ENCODE measurements around the gene ARHGEF38. TPM values are rescaled to one million over a fixed set of nuclear protein-coding genes. Genes with fewer than 3 reads are reported as not detected.
"Not testable (repeated sequence)": the region's sequence is repeated elsewhere in the genome, so short reads cannot be mapped to it uniquely, and the experiment has no call there.

ARHGEF38 gene
- total RNA-seq, 2 donors from 2014 or later, result not detected

DNA sequence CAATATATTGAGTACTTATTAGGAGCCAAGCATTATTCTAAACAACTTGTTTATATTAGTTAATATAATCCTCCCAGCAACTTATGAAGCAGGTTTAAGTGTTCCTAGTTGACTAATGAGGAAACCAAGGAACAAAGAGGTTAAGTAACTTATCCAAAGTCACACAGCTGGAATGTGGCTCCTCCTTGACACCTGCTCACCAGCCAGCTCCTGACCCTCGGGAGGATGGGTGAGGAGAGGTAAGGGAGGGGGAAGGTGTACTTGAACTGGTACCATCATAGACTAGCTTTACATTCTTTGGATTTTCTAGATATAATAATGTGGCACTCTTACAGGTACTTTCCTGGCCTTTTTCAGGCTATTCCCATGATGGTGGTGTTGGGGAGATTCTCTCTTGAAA lies 50.7 kb downstream of the ARHGEF38 start:
- ATAC-seq (ENCODE audit: insufficient number of reproducible peaks, low FRiP score, low read depth), result no peak
- H3K4me3 ChIP-seq, result no peak overlapping the region
- no peaks in the 10 kb centered on the region for H3K36me3 ChIP-seq
- no peaks in the 10 kb centered on the region for H3K4me1 ChIP-seq (ENCODE audit: control insufficient read depth in 1 of 2, low read depth in 2 of 2)
- TF ChIP-seq, protein P1, sequence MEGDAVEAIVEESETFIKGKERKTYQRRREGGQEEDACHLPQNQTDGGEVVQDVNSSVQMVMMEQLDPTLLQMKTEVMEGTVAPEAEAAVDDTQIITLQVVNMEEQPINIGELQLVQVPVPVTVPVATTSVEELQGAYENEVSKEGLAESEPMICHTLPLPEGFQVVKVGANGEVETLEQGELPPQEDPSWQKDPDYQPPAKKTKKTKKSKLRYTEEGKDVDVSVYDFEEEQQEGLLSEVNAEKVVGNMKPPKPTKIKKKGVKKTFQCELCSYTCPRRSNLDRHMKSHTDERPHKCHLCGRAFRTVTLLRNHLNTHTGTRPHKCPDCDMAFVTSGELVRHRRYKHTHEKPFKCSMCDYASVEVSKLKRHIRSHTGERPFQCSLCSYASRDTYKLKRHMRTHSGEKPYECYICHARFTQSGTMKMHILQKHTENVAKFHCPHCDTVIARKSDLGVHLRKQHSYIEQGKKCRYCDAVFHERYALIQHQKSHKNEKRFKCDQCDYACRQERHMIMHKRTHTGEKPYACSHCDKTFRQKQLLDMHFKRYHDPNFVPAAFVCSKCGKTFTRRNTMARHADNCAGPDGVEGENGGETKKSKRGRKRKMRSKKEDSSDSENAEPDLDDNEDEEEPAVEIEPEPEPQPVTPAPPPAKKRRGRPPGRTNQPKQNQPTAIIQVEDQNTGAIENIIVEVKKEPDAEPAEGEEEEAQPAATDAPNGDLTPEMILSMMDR (IDR thresholded peaks at IDR 0.05), result no peak
- H3K9me3 ChIP-seq, result no peaks in the 10 kb centered on the region
- no peaks in the 10 kb centered on the region for H3K27me3 ChIP-seq (replicated peaks; ENCODE audit: insufficient read depth)
- no peak for DNase-seq (ENCODE audit: low spot score)
- no peak overlapping the region for H3K27ac ChIP-seq

DNA sequence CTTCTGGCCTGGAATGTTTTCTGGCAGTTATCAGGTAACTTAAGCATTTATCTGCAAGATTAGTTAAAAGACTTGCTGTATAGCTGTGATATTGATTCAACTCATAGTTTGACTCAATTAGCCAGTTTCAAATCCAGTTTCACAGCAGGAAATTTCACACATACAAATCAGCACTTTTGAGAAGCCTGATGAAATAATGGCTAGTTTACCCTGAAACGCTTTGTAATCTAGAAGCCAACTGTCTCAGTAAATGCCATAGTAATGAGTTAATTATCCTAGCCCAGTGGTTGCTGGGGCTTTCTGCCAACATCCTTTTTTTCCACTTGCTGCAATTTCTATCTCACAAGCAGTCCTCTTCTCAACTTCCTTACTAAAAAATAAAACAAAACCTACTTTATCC lies 53.1 kb downstream of the ARHGEF38 start:
- Histone ChIP-seq H3K36me3 (no peaks in the 10 kb centered on the region), H3K27me3 (replicated peaks; ENCODE audit: insufficient read depth) (no peaks in the 10 kb centered on the region), H3K4me1 (ENCODE audit: control insufficient read depth in 1 of 2, low read depth in 2 of 2) (no peaks in the 10 kb centered on the region), H3K4me3 (no peak overlapping the region), H3K27ac (no peak overlapping the region), H3K9me3 (no peaks in the 10 kb centered on the region)
- TF ChIP-seq, protein P1 (IDR thresholded peaks at IDR 0.05), result no peak
- no peak for ATAC-seq (ENCODE audit: insufficient number of reproducible peaks, low FRiP score, low read depth)
- no peak for DNase-seq (ENCODE audit: low spot score)

DNA sequence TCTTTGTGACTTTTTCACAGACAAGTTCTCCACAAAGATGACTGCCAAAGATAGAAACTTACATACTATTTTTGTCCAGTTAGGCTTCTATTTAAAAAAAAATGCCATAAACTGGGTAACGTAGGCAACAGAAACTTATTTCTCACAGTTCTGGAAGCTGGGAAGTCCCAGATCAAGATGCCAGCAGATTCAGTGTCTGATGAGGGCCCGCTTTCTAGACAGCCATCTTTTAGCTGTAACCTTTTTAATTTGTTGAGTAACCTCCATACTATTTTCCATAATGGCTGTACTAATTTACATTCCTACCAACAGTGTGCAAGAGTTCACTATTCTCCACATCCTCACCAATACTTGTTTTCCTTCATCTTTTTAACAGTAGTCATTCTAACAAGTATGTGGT lies 55.5 kb downstream of the ARHGEF38 start:
- Histone ChIP-seq H3K4me1 (ENCODE audit: control insufficient read depth in 1 of 2, low read depth in 2 of 2) (no peaks in the 10 kb centered on the region), H3K36me3 (no peaks in the 10 kb centered on the region), H3K4me3 (no peak overlapping the region), H3K9me3 (no peaks in the 10 kb centered on the region), H3K27ac (no peak overlapping the region), H3K27me3 (replicated peaks; ENCODE audit: insufficient read depth) (no peaks in the 10 kb centered on the region)
- ATAC-seq (ENCODE audit: insufficient number of reproducible peaks, low FRiP score, low read depth) (no peak), DNase-seq (ENCODE audit: low spot score) (no peak)
- TF ChIP-seq, protein P1 (IDR thresholded peaks at IDR 0.05), result no peak

DNA sequence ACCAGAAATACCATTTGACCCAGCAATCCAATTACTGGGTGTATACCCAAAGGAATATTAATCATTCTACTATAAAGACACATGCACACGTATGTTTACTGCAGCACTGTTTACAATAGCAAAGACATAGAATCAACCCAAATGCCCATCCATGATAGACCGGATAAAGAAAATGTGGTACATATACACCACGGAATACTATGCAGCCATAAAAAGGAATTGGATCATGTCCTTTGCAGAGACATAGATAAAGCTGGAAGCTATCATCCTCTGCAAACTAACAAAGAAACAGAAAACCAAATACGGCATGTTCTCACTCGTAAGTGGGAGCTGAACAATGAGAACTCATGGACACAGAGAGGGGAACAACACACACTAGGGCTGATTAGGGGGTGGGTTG lies 57.4 kb downstream of the ARHGEF38 start:
- H3K9me3 ChIP-seq; H3K4me1 ChIP-seq (ENCODE audit: control insufficient read depth in 1 of 2, low read depth in 2 of 2); ATAC-seq (ENCODE audit: insufficient number of reproducible peaks, low FRiP score, low read depth); H3K27ac ChIP-seq; H3K4me3 ChIP-seq; H3K36me3 ChIP-seq; DNase-seq (ENCODE audit: low spot score); H3K27me3 ChIP-seq (replicated peaks; ENCODE audit: insufficient read depth): not testable (repeated sequence)

DNA sequence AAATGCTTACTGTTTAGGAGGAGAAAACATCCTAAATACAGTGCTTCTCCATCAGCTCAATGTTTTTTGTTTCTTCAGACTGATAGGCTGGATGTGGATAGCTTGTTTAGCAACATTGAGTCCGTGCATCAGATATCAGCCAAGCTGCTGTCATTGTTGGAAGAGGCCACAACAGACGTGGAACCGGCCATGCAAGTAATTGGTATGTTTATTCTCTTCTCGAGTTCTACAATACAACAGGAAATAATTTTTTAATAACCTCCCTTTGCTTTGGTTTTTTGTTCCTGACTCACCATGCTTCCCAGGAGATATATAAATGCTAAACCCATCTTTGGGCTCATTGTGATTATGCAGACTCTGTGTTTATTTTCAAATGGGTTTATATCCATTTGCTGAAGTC lies 60.9 kb downstream of the ARHGEF38 start:
- ATAC-seq (ENCODE audit: insufficient number of reproducible peaks, low FRiP score, low read depth) (no peak), DNase-seq (ENCODE audit: low spot score) (no peak)
- no peaks in the 10 kb centered on the region for H3K9me3 ChIP-seq
- H3K27me3 ChIP-seq (replicated peaks; ENCODE audit: insufficient read depth), result no peaks in the 10 kb centered on the region
- H3K27ac ChIP-seq, result no peak overlapping the region
- H3K4me3 ChIP-seq, result no peak overlapping the region
- H3K36me3 ChIP-seq, result no peaks in the 10 kb centered on the region
- H3K4me1 ChIP-seq (ENCODE audit: control insufficient read depth in 1 of 2, low read depth in 2 of 2), result no peaks in the 10 kb centered on the region
- TF ChIP-seq, protein P1 (IDR thresholded peaks at IDR 0.05), result no peak

DNA sequence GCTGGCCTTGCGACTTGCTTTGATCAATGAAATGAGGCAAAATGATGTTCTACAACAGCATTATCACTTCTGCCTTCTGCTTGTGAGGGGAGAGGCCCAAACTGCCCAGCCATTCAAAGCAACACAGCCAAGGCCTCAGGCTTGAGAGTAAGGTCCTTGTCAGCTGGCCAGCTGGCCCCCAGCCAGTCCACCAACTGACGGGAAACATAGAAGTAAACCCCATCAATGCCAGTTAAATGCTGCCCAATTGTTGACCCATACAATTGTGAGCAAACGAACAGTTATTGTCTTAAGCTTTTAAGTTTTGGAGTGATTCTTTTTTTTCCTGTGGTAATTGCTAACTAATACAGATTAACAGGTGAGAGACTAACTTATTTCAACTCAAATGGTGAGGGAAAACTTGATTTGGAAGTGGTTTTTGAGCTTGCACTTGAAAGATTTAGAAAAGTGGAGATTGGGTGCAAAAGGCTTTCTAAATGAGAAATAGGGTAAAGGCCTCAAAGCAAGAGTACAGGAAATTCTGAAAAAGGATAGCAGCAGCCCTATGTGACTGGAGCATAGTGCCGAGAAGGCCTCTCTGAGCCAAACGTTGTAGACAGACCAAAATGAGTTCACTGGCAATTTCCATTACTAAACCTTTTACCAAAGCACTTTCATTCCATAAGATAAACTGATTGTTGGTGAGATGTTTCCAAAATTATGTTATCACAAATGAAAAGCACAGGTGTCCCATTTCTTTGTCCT lies 66.9 kb downstream of the ARHGEF38 start:
- ATAC-seq (ENCODE audit: insufficient number of reproducible peaks, low FRiP score, low read depth), result no peak
- no peak overlapping the region for H3K27ac ChIP-seq

More for the DNA sequence above, 66.9 kb downstream of the ARHGEF38 start:
- Histone ChIP-seq H3K27me3 (replicated peaks; ENCODE audit: insufficient read depth) (no peaks in the 10 kb centered on the region), H3K36me3 (no peaks in the 10 kb centered on the region), H3K4me1 (ENCODE audit: control insufficient read depth in 1 of 2, low read depth in 2 of 2) (no peaks in the 10 kb centered on the region), H3K9me3 (no peaks in the 10 kb centered on the region), H3K4me3 (no peak overlapping the region)
- TF ChIP-seq, protein P1 (IDR thresholded peaks at IDR 0.05), result no peak
- no peak for DNase-seq (ENCODE audit: low spot score)
